Hepatocyte (in vitro differentiated cells): ENCODE data around the gene MEIS2. TPM values are rescaled to one million over a fixed set of nuclear protein-coding genes. Genes with fewer than 3 reads are reported as not detected.

Experiments
- DNase-seq: peaks from one replicate; pipeline ENCODE4 v3.0.0-alpha.2; 2016; ENCODE audit warnings: low spot score
- H2AFZ ChIP-seq: fragments of 200-600 bp; sonication (generic); 2 replicates; pipeline ENCODE4 v1.6.0; 2016; ENCODE audit warnings: antibody characterized with exemption, mild to moderate bottlenecking
- H3K27ac ChIP-seq: fragments of 200-600 bp; sonication (generic); 2 replicates; pipeline ENCODE4 v1.5.1; 2016; ENCODE audit warnings: mild to moderate bottlenecking
- H3K27me3 ChIP-seq: fragments of 200-600 bp; sonication (generic); 2 replicates; pipeline ENCODE4 v1.6.1; 2016
- H3K36me3 ChIP-seq: fragments of 200-600 bp; sonication (generic); replicated peaks from 2 replicates; pipeline ENCODE4 v1.5.1; 2016; ENCODE audit warnings: low read depth; ENCODE audit not compliant: insufficient read depth
- H3K4me1 ChIP-seq: fragments of 200-600 bp; sonication (generic); 2 replicates; pipeline ENCODE4 v1.5.1; 2016; ENCODE audit warnings: mild to moderate bottlenecking, moderate library complexity; ENCODE audit not compliant: insufficient read depth
- H3K4me2 ChIP-seq: fragments of 200-600 bp; sonication (generic); 2 replicates; pipeline ENCODE4 v1.6.0; 2016
- H3K4me3 ChIP-seq: fragments of 200-600 bp; sonication (generic); 2 replicates; pipeline ENCODE4 v1.5.1; 2016; ENCODE audit warnings: mild to moderate bottlenecking
- H3K79me2 ChIP-seq: fragments of 200-600 bp; sonication (generic); 2 replicates; pipeline ENCODE4 v1.6.0; 2017; ENCODE audit warnings: mild to moderate bottlenecking
- H3K9me2 ChIP-seq: fragments of 200-600 bp; sonication (generic); replicated peaks from 2 replicates; pipeline ENCODE4 v1.6.0; 2017; ENCODE audit warnings: mild to moderate bottlenecking; ENCODE audit not compliant: insufficient read depth
- H3K9me3 ChIP-seq: fragments of 200-600 bp; sonication (generic); 2 replicates; pipeline ENCODE4 v1.5.1; 2016; ENCODE audit warnings: low read depth, mild to moderate bottlenecking
- H4K20me1 ChIP-seq: fragments of 200-600 bp; sonication (generic); 2 replicates; pipeline ENCODE4 v1.6.0; 2016; ENCODE audit warnings: mild to moderate bottlenecking; ENCODE audit not compliant: insufficient read depth, poor library complexity, severe bottlenecking
- EZH2 ChIP-seq: fragments of 200-600 bp; sonication (generic); IDR thresholded peaks from 2 replicates; pipeline ENCODE4 v1.6.1; 2016; ENCODE audit warnings: antibody characterized with exemption, mild to moderate bottlenecking, borderline replicate concordance
- EZH2phosphoT487 ChIP-seq: fragments of 200-600 bp; sonication (generic); IDR thresholded peaks from one replicate; pipeline ENCODE4 v1.6.1; 2018; ENCODE audit warnings: antibody characterized with exemption, mild to moderate bottlenecking, low read depth, moderate library complexity; ENCODE audit not compliant: unreplicated experiment, severe bottlenecking
- WGBS: methylation state at CpG from one replicate; pipeline ENCODE4 v1.1.6; 2016; ENCODE audit warnings: low lambda C conversion rate; ENCODE audit errors: missing lambda C conversion rate; 5-methylcytosine and 5-hydroxymethylcytosine counted together
- polyA plus RNA-seq: library from polyadenylated mRNA; unstranded; fragments of >200 nt; fragmentation: Nextera tagmentation; extraction: Ambion mirVana; gene quantifications from 2 replicates; pipeline ENCODE4 v1.2.1, GENCODE V29; 2016
- total RNA-seq: library from RNA; depleted of rRNA; stranded (reverse); fragments of >200 nt; gene quantifications from 2 replicates; pipeline ENCODE4 v1.2.3, GENCODE V29; 2014
- TF ChIP-seq, protein P1 (sequence below): fragments of 200-600 bp; sonication (generic); IDR thresholded peaks from 2 replicates; pipeline ENCODE4 v1.5.1; 2016; ENCODE audit warnings: antibody characterized with exemption, mild to moderate bottlenecking; ENCODE audit not compliant: poor library complexity

The MEIS2 gene
- total and polyA plus RNA-seq, 2 experiments from 2014 or later, result 20.6 to 33.5 TPM

DNA sequence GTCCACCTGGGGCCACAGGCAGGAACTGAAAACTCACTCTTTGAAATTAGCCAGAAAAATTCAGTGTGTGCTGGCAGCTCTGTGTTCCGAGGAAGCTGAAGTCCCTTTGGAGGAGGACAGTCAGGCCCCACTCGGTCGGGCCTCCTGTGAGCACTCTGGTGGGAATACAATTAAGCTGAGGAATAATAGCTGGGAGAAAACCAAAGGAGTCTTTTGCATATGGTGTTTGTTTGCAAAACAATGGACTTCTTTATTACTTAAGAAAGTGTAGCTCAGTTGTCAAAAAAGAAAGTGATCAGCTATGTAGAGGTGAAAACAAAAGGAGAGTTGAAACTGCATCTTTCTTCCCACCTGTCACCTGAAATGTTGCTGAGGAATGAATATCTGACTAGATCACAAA, 202.5 kb downstream of the MEIS2 start:
- Histone ChIP-seq H3K9me2 (no peaks in the 10 kb centered on the region), H3K79me2 (no peaks in the 10 kb centered on the region), H3K36me3 (no peaks in the 10 kb centered on the region), H4K20me1 (no peaks in the 10 kb centered on the region), H3K27ac (no peak overlapping the region), H3K4me1 (peaks cover 14% of the 10 kb centered on the region), H3K4me3 (no peak overlapping the region), H3K4me2 (no peak overlapping the region), H3K9me3 (no peaks in the 10 kb centered on the region), H2AFZ (no peak overlapping the region), H3K27me3 (no peaks in the 10 kb centered on the region)
- 44% methylated on average over 3 of the region's 3 CpGs for whole genome bisulfite sequencing
- TF ChIP-seq EZH2phosphoT487, result no peak
- TF ChIP-seq, protein P1, sequence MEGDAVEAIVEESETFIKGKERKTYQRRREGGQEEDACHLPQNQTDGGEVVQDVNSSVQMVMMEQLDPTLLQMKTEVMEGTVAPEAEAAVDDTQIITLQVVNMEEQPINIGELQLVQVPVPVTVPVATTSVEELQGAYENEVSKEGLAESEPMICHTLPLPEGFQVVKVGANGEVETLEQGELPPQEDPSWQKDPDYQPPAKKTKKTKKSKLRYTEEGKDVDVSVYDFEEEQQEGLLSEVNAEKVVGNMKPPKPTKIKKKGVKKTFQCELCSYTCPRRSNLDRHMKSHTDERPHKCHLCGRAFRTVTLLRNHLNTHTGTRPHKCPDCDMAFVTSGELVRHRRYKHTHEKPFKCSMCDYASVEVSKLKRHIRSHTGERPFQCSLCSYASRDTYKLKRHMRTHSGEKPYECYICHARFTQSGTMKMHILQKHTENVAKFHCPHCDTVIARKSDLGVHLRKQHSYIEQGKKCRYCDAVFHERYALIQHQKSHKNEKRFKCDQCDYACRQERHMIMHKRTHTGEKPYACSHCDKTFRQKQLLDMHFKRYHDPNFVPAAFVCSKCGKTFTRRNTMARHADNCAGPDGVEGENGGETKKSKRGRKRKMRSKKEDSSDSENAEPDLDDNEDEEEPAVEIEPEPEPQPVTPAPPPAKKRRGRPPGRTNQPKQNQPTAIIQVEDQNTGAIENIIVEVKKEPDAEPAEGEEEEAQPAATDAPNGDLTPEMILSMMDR, result no peak
- TF ChIP-seq EZH2, result no peak
- no peak for DNase-seq

DNA sequence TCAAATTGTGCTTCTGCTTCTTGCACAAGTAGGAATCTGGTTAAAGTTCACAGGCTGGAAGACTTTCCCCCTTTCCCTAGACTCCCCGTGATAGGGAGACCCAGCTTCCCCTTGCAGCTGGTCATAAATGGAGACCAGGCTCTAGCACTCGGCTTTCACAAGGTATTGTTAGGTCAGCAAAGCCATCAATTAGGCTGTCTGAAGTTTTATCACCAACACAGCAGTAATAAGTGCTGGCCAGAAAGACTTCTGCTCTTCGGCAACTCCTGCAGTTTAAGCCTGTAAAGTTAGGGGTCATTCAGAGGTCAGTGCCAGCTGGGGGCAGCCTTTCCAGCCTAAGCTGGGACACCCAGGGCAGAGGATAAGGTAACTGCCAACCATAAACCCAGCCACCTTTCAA, 203.4 kb downstream of the MEIS2 start:
- Histone ChIP-seq H3K4me2 (no peak overlapping the region), H3K27me3 (no peaks in the 10 kb centered on the region), H2AFZ (no peak overlapping the region), H3K4me3 (no peak overlapping the region), H3K9me2 (no peaks in the 10 kb centered on the region), H3K4me1 (peaks cover 14% of the 10 kb centered on the region), H4K20me1 (no peaks in the 10 kb centered on the region), H3K27ac (no peak overlapping the region), H3K9me3 (no peaks in the 10 kb centered on the region), H3K79me2 (no peaks in the 10 kb centered on the region), H3K36me3 (no peaks in the 10 kb centered on the region)
- no peak for DNase-seq
- no peak for TF ChIP-seq EZH2phosphoT487
- no peak for TF ChIP-seq EZH2
- TF ChIP-seq, protein P1, result no peak
- WGBS, result 8% methylated on average over 3 of the region's 3 CpGs

DNA sequence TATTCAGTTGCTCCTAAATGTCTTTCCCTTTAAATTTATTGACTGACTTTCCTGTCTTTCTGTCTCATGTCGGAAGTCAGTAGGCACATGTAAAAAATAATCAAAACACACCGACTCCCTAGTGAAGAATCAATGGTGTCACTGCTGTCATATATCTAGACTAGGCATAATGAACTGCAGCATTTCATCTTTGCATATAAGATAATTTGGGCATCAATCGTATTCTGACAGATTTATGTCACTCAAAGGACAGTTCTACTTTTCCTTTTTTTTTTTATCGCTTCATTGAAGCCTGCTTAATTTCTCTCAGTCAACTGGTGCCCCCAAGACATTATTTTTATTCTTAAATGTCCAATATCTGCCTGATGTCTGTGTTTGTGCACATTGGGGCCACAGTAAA, 206.3 kb downstream of the MEIS2 start:
- Histone ChIP-seq H3K4me1 (peaks cover 14% of the 10 kb centered on the region), H3K9me2 (no peaks in the 10 kb centered on the region), H3K27ac (no peak overlapping the region), H3K4me3 (no peak overlapping the region), H3K36me3 (no peaks in the 10 kb centered on the region), H2AFZ (no peak overlapping the region), H3K4me2 (no peak overlapping the region), H3K9me3 (no peaks in the 10 kb centered on the region), H3K79me2 (no peaks in the 10 kb centered on the region), H4K20me1 (no peaks in the 10 kb centered on the region), H3K27me3 (peaks cover 11% of the 10 kb centered on the region)
- TF ChIP-seq EZH2phosphoT487, result no peak
- no peak for TF ChIP-seq EZH2
- TF ChIP-seq, protein P1, result no peak
- no peak for DNase-seq
- 80% methylated on average over 4 of the region's 4 CpGs for WGBS

DNA sequence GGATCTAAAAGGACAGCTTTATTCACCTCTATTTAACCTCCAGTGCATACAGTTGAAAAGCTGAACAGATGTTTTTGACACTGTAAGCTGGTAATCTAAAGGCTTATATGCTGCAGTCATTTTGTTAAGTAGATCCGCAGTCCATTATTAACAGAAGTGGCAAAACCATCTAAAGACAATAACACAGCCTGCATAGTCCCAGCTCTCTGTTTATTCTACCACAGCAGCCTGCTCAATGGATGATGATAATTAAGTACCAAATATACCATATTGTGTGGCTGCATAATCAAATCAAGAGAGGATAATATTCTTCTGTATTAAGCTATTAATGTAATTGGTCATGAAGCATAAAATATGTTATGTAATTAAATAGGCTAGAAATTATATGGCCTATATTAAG, 207.1 kb downstream of the MEIS2 start:
- Histone ChIP-seq H3K36me3 (no peaks in the 10 kb centered on the region), H3K27ac (no peak overlapping the region), H4K20me1 (no peaks in the 10 kb centered on the region), H3K4me3 (no peak overlapping the region), H3K9me2 (no peaks in the 10 kb centered on the region), H2AFZ (no peak overlapping the region), H3K9me3 (no peaks in the 10 kb centered on the region), H3K27me3 (peaks cover 19% of the 10 kb centered on the region), H3K4me2 (no peak overlapping the region), H3K4me1 (peaks cover 14% of the 10 kb centered on the region), H3K79me2 (no peaks in the 10 kb centered on the region)
- no peak for DNase-seq
- WGBS, result 83% methylated on average over 1 of the region's 1 CpG
- no peak for TF ChIP-seq EZH2phosphoT487
- TF ChIP-seq, protein P1, result no peak
- TF ChIP-seq EZH2, result no peak
